ENCODE data around the gene NCEH1. TPM values are rescaled to one million over a fixed set of nuclear protein-coding genes. Genes with fewer than 3 reads are reported as not detected.

Gene NCEH1
- total and polyA plus RNA-seq, 8 donors, result 2.6 to 26.0 (median 6.3) TPM

GRCh38 chr3:172679599-172679998, 31.3 kb downstream of the NCEH1 start:
- Histone ChIP-seq H3K27ac (no peak overlapping the region), H3K9me3 (no peaks in the 10 kb centered on the region), H3K27me3 (no peaks in the 10 kb centered on the region), H3K4me3 (no peak overlapping the region), H3K4me1 (no peaks in the 10 kb centered on the region), H3K36me3 (no peaks in the 10 kb centered on the region)
- intact Hi-C loops (cut with DNase I), result no loop called here
- WGBS, 2 donors, result 69 to 74% methylated on average over 5 of the region's 5 CpGs
- TF ChIP-seq CTCF (IDR thresholded peaks at IDR 0.05), result no peak
- DNase-seq (no peak), FAIRE-seq (no peak), ATAC-seq (no peak)

- DNase-seq (no peak), FAIRE-seq (no peak), ATAC-seq (no peak)
- intact Hi-C loops (cut with DNase I), result no loop called here
- 53 to 65% methylated on average over 1 of the region's 1 CpG for WGBS, 2 donors
- Histone ChIP-seq H3K27ac (no peak overlapping the region), H3K4me1 (no peaks in the 10 kb centered on the region), H3K9me3 (no peaks in the 10 kb centered on the region), H3K36me3 (no peaks in the 10 kb centered on the region), H3K4me3 (no peak overlapping the region), H3K27me3 (no peaks in the 10 kb centered on the region)
- TF ChIP-seq CTCF (IDR thresholded peaks at IDR 0.05), result no peak
Measured at GRCh38 chr3:172678068-172678467, 32.8 kb downstream of the NCEH1 start.

GRCh38 chr3:172676196-172676922, 34.5 kb downstream of the NCEH1 start:
- intact Hi-C loops (cut with DNase I), result no loop called here
- no peak for TF ChIP-seq CTCF (IDR thresholded peaks at IDR 0.05)
- ATAC-seq, result no peak
- H3K36me3 ChIP-seq, result no peaks in the 10 kb centered on the region
- H3K4me3 ChIP-seq, result no peak overlapping the region
- no peak overlapping the region for H3K27ac ChIP-seq
- no peak for FAIRE-seq
- no peaks in the 10 kb centered on the region for H3K9me3 ChIP-seq
- H3K4me1 ChIP-seq, result no peaks in the 10 kb centered on the region
- no peak for DNase-seq
- WGBS, 2 donors, result 78 to 85% methylated on average over 21 of the region's 21 CpGs
- H3K27me3 ChIP-seq, result no peaks in the 10 kb centered on the region

- DNase-seq, result no peak
- intact Hi-C loops (cut with DNase I), result no loop called here
- H3K27ac ChIP-seq, result no peak overlapping the region
Measured at GRCh38 chr3:172675441-172676193, 35.2 kb downstream of the NCEH1 start.

More at GRCh38 chr3:172675441-172676193, 35.2 kb downstream of the NCEH1 start:
- no peak overlapping the region for H3K4me3 ChIP-seq
- H3K27me3 ChIP-seq, result no peaks in the 10 kb centered on the region
- peak; percentile 39 to 82 (median 66) for TF ChIP-seq CTCF (IDR thresholded peaks at IDR 0.05)
- WGBS, 2 donors, result 34 to 40% methylated on average over 7 of the region's 7 CpGs
- peak in 3 of 4 donors; percentile 59 to 78 (median 62) for ATAC-seq
- H3K4me1 ChIP-seq, result no peaks in the 10 kb centered on the region
- no peaks in the 10 kb centered on the region for H3K36me3 ChIP-seq
- peak; percentile 5 for FAIRE-seq
- no peaks in the 10 kb centered on the region for H3K9me3 ChIP-seq
